H7 (cell line): ENCODE measurements around the gene ACSF3. TPM values are rescaled to one million over a fixed set of nuclear protein-coding genes. Genes with fewer than 3 reads are reported as not detected.

Source experiments
- DNase-seq: peaks from one replicate; pipeline ENCODE4 v3.0.0; 2012
- H3K27me3 ChIP-seq: 2 replicates; pipeline ENCODE4 v1.6.0; 2011; ENCODE audit warnings: mild to moderate bottlenecking, low read length; ENCODE audit not compliant: control insufficient read depth, insufficient read depth
- H3K36me3 ChIP-seq: replicated peaks from 2 replicates; pipeline ENCODE4 v1.5.1; 2011; ENCODE audit warnings: low read length; ENCODE audit not compliant: control insufficient read depth, insufficient read depth
- H3K4me3 ChIP-seq: 2 replicates; pipeline ENCODE4 v1.5.1; 2011; ENCODE audit warnings: low read depth, mild to moderate bottlenecking, control low read depth, low read length, moderate library complexity; ENCODE audit not compliant: insufficient read depth
- total RNA-seq: library from RNA; depleted of rRNA; stranded (reverse); fragments of >200 nt; shearing (Covaris generic); gene quantifications from 2 replicates; pipeline ENCODE4 v1.2.3, GENCODE V29; 2014; rRNA removed

Gene ACSF3
- 20.2 and 24.0 TPM in 2 replicates for total RNA-seq

GRCh38 chr16:89093602-89094251 is at the start of gene ACSF3:
Gene ACSF3, plus strand, starts transcription at chr16:89093852. Its CDS starts 6,830 bp downstream, at chr16:89100682.
- Histone ChIP-seq H3K27me3 (peaks cover 3% of the 10 kb centered on the region; the same call in 1 of the 2 replicates), H3K4me3 (peak within 1 kb of the TSS; percentile 69), H3K36me3 (no peaks in the 10 kb centered on the region; the same call in 1 of the 2 replicates)
- DNase-seq: peak; percentile 92

- Histone ChIP-seq H3K4me3 (no peak overlapping the region), H3K27me3 (no peaks in the 10 kb centered on the region), H3K36me3 (no peaks in the 10 kb centered on the region)
- no peak for DNase-seq
Observed at GRCh38 chr16:89044418-89045180, 49.1 kb upstream of the ACSF3 start.

- Histone ChIP-seq H3K27me3 (no peaks in the 10 kb centered on the region), H3K36me3 (no peaks in the 10 kb centered on the region), H3K4me3 (no peak overlapping the region)
- no peak for DNase-seq
Observed at GRCh38 chr16:89045181-89045815, 48.4 kb upstream of the ACSF3 start.

- Histone ChIP-seq H3K4me3 (no peak overlapping the region), H3K36me3 (no peaks in the 10 kb centered on the region), H3K27me3 (no peaks in the 10 kb centered on the region)
- DNase-seq: no peak
Observed at GRCh38 chr16:89045881-89046280, 47.8 kb upstream of the ACSF3 start.

GRCh38 chr16:89046491-89046890 is 47.2 kb upstream of the ACSF3 start:
- H3K4me3 ChIP-seq: no peak overlapping the region
- H3K36me3 ChIP-seq: no peaks in the 10 kb centered on the region
- DNase-seq: no peak
- no peaks in the 10 kb centered on the region for H3K27me3 ChIP-seq

- no peaks in the 10 kb centered on the region for H3K36me3 ChIP-seq
- H3K27me3 ChIP-seq: no peaks in the 10 kb centered on the region
- no peak for DNase-seq
- no peak overlapping the region for H3K4me3 ChIP-seq
Observed at GRCh38 chr16:89047331-89048089, 46.1 kb upstream of the ACSF3 start.

- peak; percentile 89 for DNase-seq
- no peak overlapping the region for H3K4me3 ChIP-seq
- H3K27me3 ChIP-seq: no peaks in the 10 kb centered on the region
- H3K36me3 ChIP-seq: no peaks in the 10 kb centered on the region
Observed at GRCh38 chr16:89048090-89048725, 45.4 kb upstream of the ACSF3 start.

- Histone ChIP-seq H3K36me3 (no peaks in the 10 kb centered on the region), H3K4me3 (no peak overlapping the region), H3K27me3 (no peaks in the 10 kb centered on the region)
- no peak for DNase-seq
Observed at GRCh38 chr16:89048871-89049422, 44.7 kb upstream of the ACSF3 start.

- H3K27me3 ChIP-seq: no peaks in the 10 kb centered on the region
- H3K4me3 ChIP-seq: no peak overlapping the region
- no peak for DNase-seq
- no peaks in the 10 kb centered on the region for H3K36me3 ChIP-seq
Observed at GRCh38 chr16:89049484-89050118, 44.1 kb upstream of the ACSF3 start.

GRCh38 chr16:89050119-89050867 is 43.4 kb upstream of the ACSF3 start:
- Histone ChIP-seq H3K4me3 (no peak overlapping the region), H3K36me3 (no peaks in the 10 kb centered on the region), H3K27me3 (no peaks in the 10 kb centered on the region)
- DNase-seq: no peak

- Histone ChIP-seq H3K36me3 (no peaks in the 10 kb centered on the region), H3K4me3 (no peak overlapping the region), H3K27me3 (no peaks in the 10 kb centered on the region)
- no peak for DNase-seq
Observed at GRCh38 chr16:89050868-89051311, 42.8 kb upstream of the ACSF3 start.

GRCh38 chr16:89051521-89052166 is 42.0 kb upstream of the ACSF3 start:
- H3K4me3 ChIP-seq: no peak overlapping the region
- DNase-seq: no peak
- H3K36me3 ChIP-seq: no peaks in the 10 kb centered on the region
- H3K27me3 ChIP-seq: no peaks in the 10 kb centered on the region
